IMR-90 (cell line): ENCODE data around the gene ANKFN1. TPM values are rescaled to one million over a fixed set of nuclear protein-coding genes. Genes with fewer than 3 reads are reported as not detected.

Experiments used
- ATAC-seq: fragments of 200-7000 bp; cut with Tn5 transposase; 2 replicates; pipeline ENCODE4 v1.9.1; 2020; ENCODE audit warnings: low read depth, mild to moderate bottlenecking, moderate library complexity
- BruUV-seq: library from RNA; stranded (reverse); fragments of 400-500 nt; replicated peaks from 2 replicates; lab custom pipeline; 2021; lab: Mats Ljungman, UMichigan
- CTCF ChIA-PET: fragments of 300-600 bp; formaldehyde crosslinking; extraction: SDS; loops from one replicate; lab custom pipeline; 2021; ENCODE audit warnings: antibody characterized with exemption; lab: Yijun Ruan, JAX
- POLR2A ChIA-PET: fragments of 300-600 bp; sonication (Branson Sonifier 250); formaldehyde crosslinking; loops from one replicate; lab custom pipeline; 2022; ENCODE audit warnings: antibody characterized with exemption; ENCODE audit not compliant: unreplicated experiment; lab: Charles Lee
- DNase-seq: peaks from one replicate; pipeline ENCODE4 v3.0.0; 2013
- H2AFZ ChIP-seq: replicated peaks from 2 replicates; pipeline ENCODE3; 2013; ENCODE audit warnings: low read length, mild to moderate bottlenecking; ENCODE audit not compliant: poor library complexity
- H2AK5ac ChIP-seq: 2 replicates; pipeline ENCODE4 v1.6.1; 2013; ENCODE audit warnings: low read depth, low read length, inconsistent platforms
- H2AK9ac ChIP-seq: replicated peaks from 2 replicates; pipeline ENCODE3; 2013; ENCODE audit warnings: mild to moderate bottlenecking, low read depth, low read length, moderate library complexity; ENCODE audit not compliant: poor library complexity
- H2BK120ac ChIP-seq: 2 replicates; pipeline ENCODE4 v1.6.1; 2013; ENCODE audit warnings: low read depth, low read length, inconsistent platforms
- H2BK15ac ChIP-seq: 3 replicates; pipeline ENCODE4 v1.6.1; 2013; ENCODE audit warnings: low read depth, low read length, inconsistent platforms
- H2BK20ac ChIP-seq: 2 replicates; pipeline ENCODE4 v1.6.1; 2013; ENCODE audit warnings: low read depth, mild to moderate bottlenecking, inconsistent platforms, low read length, moderate library complexity
- H2BK5ac ChIP-seq: 2 replicates; pipeline ENCODE4 v1.6.1; 2013; ENCODE audit warnings: mild to moderate bottlenecking, low read depth, low read length, inconsistent platforms; ENCODE audit not compliant: poor library complexity, severe bottlenecking
- H3K14ac ChIP-seq: replicated peaks from 2 replicates; pipeline ENCODE4 v1.6.1; 2013; ENCODE audit warnings: low read depth, low read length, inconsistent platforms
- H3K18ac ChIP-seq: 2 replicates; pipeline ENCODE4 v1.6.1; 2013; ENCODE audit warnings: low read depth, low read length, control low read depth
- H3K23ac ChIP-seq: 2 replicates; pipeline ENCODE4 v1.6.1; 2013; ENCODE audit warnings: low read depth, low read length, inconsistent platforms
- H3K27ac ChIP-seq: 2 replicates; pipeline ENCODE4 v1.5.1; 2013; ENCODE audit warnings: mild to moderate bottlenecking, control low read depth, low read length; ENCODE audit not compliant: insufficient read depth
- H3K27me3 ChIP-seq: 2 replicates; pipeline ENCODE4 v1.6.1; 2013; ENCODE audit warnings: low read length; ENCODE audit not compliant: control insufficient read depth, insufficient read depth
- H3K36me3 ChIP-seq: 2 replicates; pipeline ENCODE4 v1.6.1; 2013; ENCODE audit warnings: low read length, mixed read lengths; ENCODE audit not compliant: control insufficient read depth, insufficient read depth
- H3K4ac ChIP-seq: 2 replicates; pipeline ENCODE4 v1.6.1; 2013; ENCODE audit warnings: low read depth, low read length, inconsistent platforms
- H3K4me1 ChIP-seq: 2 replicates; pipeline ENCODE4 v1.6.1; 2013; ENCODE audit warnings: low read length, mixed read lengths; ENCODE audit not compliant: control insufficient read depth, insufficient read depth
- H3K4me2 ChIP-seq: 2 replicates; pipeline ENCODE4 v1.6.1; 2013; ENCODE audit warnings: low read depth, mild to moderate bottlenecking, control low read depth, low read length, moderate library complexity
- H3K4me3 ChIP-seq: 2 replicates; pipeline ENCODE4 v1.5.1; 2013; ENCODE audit warnings: low read depth, mild to moderate bottlenecking, control low read depth, low read length, moderate library complexity; ENCODE audit not compliant: insufficient read depth
- H3K56ac ChIP-seq: 2 replicates; pipeline ENCODE4 v1.6.1; 2013; ENCODE audit warnings: low read length, inconsistent platforms; ENCODE audit not compliant: insufficient read depth; ENCODE audit errors: extremely low read depth
- H3K79me1 ChIP-seq, 2 experiments: 2 replicates each; pipeline ENCODE4 v1.6.1; 2013; ENCODE audit warnings: low read length in 2 of 2, inconsistent platforms in 1 of 2, low read depth in 1 of 2
- H3K9ac ChIP-seq: 2 replicates; pipeline ENCODE4 v1.6.1; 2013; ENCODE audit warnings: low read depth, low read length, control low read depth
- H3K9me1 ChIP-seq: 2 replicates; pipeline ENCODE4 v1.6.1; 2013; ENCODE audit warnings: low read length, inconsistent platforms; ENCODE audit not compliant: insufficient read depth
- H3K9me3 ChIP-seq: 2 replicates; pipeline ENCODE4 v1.6.1; 2013; ENCODE audit warnings: low read length; ENCODE audit not compliant: control insufficient read depth, insufficient read depth
- H4K20me1 ChIP-seq: 2 replicates; pipeline ENCODE4 v1.6.1; 2013; ENCODE audit warnings: low read length, inconsistent platforms; ENCODE audit not compliant: insufficient read depth
- H4K5ac ChIP-seq: 2 replicates; pipeline ENCODE4 v1.6.1; 2013; ENCODE audit warnings: mild to moderate bottlenecking, low read depth, low read length, control low read depth
- H4K8ac ChIP-seq, 2 experiments: 2 replicates each; pipeline ENCODE4 v1.6.1; 2013; ENCODE audit warnings: low read depth in 2 of 2, low read length in 2 of 2, control low read depth in 1 of 2, inconsistent platforms in 1 of 2
- H4K91ac ChIP-seq: 2 replicates; pipeline ENCODE4 v1.6.1; 2013; ENCODE audit warnings: low read depth, low read length, inconsistent platforms; ENCODE audit not compliant: insufficient read depth
- BHLHE40 ChIP-seq: fragments of 150-350 bp; IDR thresholded peaks from 2 replicates; pipeline ENCODE4 v1.6.1; 2016; ENCODE audit warnings: mild to moderate bottlenecking, low read depth, low read length
- CEBPB ChIP-seq: IDR thresholded peaks from 2 replicates; pipeline ENCODE4 v1.6.1; 2012; ENCODE audit warnings: low read depth, low read length, improper control_type of control experiment
- CHD1 ChIP-seq: IDR thresholded peaks from 2 replicates; pipeline ENCODE4 v1.6.1; 2012; ENCODE audit warnings: low read depth, low read length, improper control_type of control experiment
- CTCF ChIP-seq: conservative IDR thresholded peaks from 2 replicates; pipeline ENCODE4 v1.5.1; 2012; ENCODE audit warnings: mild to moderate bottlenecking, low read depth, low read length, improper control_type of control experiment
- FOS ChIP-seq: fragments of 150-350 bp; IDR thresholded peaks from 2 replicates; pipeline ENCODE4 v1.6.1; 2016; ENCODE audit warnings: low read depth, low read length
- MAFK ChIP-seq: IDR thresholded peaks from 2 replicates; pipeline ENCODE4 v1.6.1; 2012; ENCODE audit warnings: low read depth, low read length, improper control_type of control experiment
- MAZ ChIP-seq: IDR thresholded peaks from 2 replicates; pipeline ENCODE4 v1.6.1; 2012; ENCODE audit warnings: low read depth, mild to moderate bottlenecking, low read length, improper control_type of control experiment, moderate library complexity, borderline replicate concordance
- MXI1 ChIP-seq: IDR thresholded peaks from 2 replicates; pipeline ENCODE4 v1.6.1; 2012; ENCODE audit warnings: low read depth, mild to moderate bottlenecking, low read length, moderate library complexity, borderline replicate concordance
- NFE2L2 ChIP-seq: fragments of 150-350 bp; IDR thresholded peaks from 2 replicates; pipeline ENCODE4 v1.6.1; 2016; ENCODE audit warnings: low read depth, mild to moderate bottlenecking, low read length
- POLR2A ChIP-seq: IDR thresholded peaks from 2 replicates; pipeline ENCODE4 v1.6.1; 2012; ENCODE audit warnings: mild to moderate bottlenecking, low read depth, low read length
- RAD21 ChIP-seq: IDR thresholded peaks from 2 replicates; pipeline ENCODE4 v1.6.1; 2012; ENCODE audit warnings: low read length, improper control_type of control experiment
- RCOR1 ChIP-seq: IDR thresholded peaks from 2 replicates; pipeline ENCODE4 v1.6.1; 2012; ENCODE audit warnings: mild to moderate bottlenecking, low read length, improper control_type of control experiment; ENCODE audit not compliant: insufficient replicate concordance
- RFX5 ChIP-seq: IDR thresholded peaks from 2 replicates; pipeline ENCODE4 v1.8.0; 2012; ENCODE audit warnings: low read depth, mild to moderate bottlenecking, low read length, moderate library complexity
- SMC3 ChIP-seq: fragments of 150-350 bp; IDR thresholded peaks from 2 replicates; pipeline ENCODE4 v1.6.1; 2016; ENCODE audit warnings: low read depth, mild to moderate bottlenecking, antibody characterized with exemption, low read length, moderate library complexity
- WGBS, 2 experiments: methylation state at CpG; one replicate each; pipeline versions ENCODE4 v1.1.5 to v1.1.7; 2013; ENCODE audit warnings: missing lambda C conversion rate in 2 of 2; ENCODE audit not compliant: insufficient read length in 1 of 2; ENCODE audit errors: extremely low coverage in 2 of 2; 5-methylcytosine and 5-hydroxymethylcytosine counted together
- dilution Hi-C: fragments of 300-500 bp; cut with HindIII; formaldehyde crosslinking; loops from one replicate; pipeline ENCODE4 v1.14.3; 2018; ENCODE audit warnings: low sequenced_read_pairs; ENCODE audit not compliant: unreplicated experiment
- in situ Hi-C: fragments of 300-500 bp; cut with MboI; formaldehyde crosslinking; loops from 3 replicates; pipeline ENCODE4 v1.14.3; 2019; ENCODE audit warnings: low sequenced_read_pairs, inconsistent platforms, mixed read lengths
- intact Hi-C: fragments of 100-400 bp; cut with micrococcal nuclease; formaldehyde crosslinking; loops from 2 replicates; pipeline ENCODE4 v1.10.0; 2022
- polyA plus RNA-seq, 3 experiments: library from polyadenylated mRNA; depleted of rRNA; stranded (reverse); fragments of >200 nt; gene quantifications; 2 replicates each; pipeline ENCODE4 v1.2.3, GENCODE V29; 2012; ENCODE audit warnings: low replicate concordance in 1 of 3
- total RNA-seq: library from RNA; depleted of rRNA; stranded (reverse); fragments of >200 nt; gene quantifications from 2 replicates; pipeline ENCODE4 v1.2.3, GENCODE V29; 2012
- TF ChIP-seq, protein P1 (sequence below): fragments of 150-350 bp; IDR thresholded peaks from 2 replicates; pipeline ENCODE4 v1.6.1; 2017; ENCODE audit warnings: mild to moderate bottlenecking, antibody characterized with exemption, low read length, low read depth
- TF ChIP-seq, protein P2 (sequence below): fragments of 150-350 bp; IDR thresholded peaks from 2 replicates; pipeline ENCODE4 v1.6.1; 2016; ENCODE audit warnings: low read depth, mild to moderate bottlenecking, low read length, moderate library complexity, borderline replicate concordance

Gene ANKFN1
- total and polyA plus RNA-seq, 2 of the 4 experiments (the other 2 are of a cell fraction): not detected

DNA sequence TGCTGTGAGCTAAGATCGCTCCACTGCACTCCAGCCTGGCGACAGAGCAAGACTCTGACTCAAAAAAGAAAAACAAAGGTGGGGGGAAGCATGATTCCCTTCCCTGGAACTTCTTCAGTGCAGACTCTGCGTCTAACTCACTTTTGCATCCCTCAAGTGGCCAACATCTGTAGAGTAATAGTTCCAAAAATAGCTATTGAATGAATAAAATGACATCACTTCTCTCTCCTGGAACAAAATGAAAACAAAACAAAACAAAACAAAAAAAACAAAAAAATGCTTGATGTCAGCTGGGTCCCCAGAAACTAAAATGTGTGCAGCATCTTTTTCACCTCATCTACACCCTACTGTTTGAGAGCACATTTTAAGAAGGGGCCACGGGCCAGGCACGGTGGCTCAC lies 242.5 kb downstream of the ANKFN1 start:
- no peak for TF ChIP-seq CHD1
- TF ChIP-seq BHLHE40: no peak
- TF ChIP-seq POLR2A: no peak
- no peak for TF ChIP-seq FOS
- TF ChIP-seq RAD21: no peak
- TF ChIP-seq MAZ: no peak
- TF ChIP-seq NFE2L2: no peak
- no peak for TF ChIP-seq MXI1
- TF ChIP-seq, protein P1, sequence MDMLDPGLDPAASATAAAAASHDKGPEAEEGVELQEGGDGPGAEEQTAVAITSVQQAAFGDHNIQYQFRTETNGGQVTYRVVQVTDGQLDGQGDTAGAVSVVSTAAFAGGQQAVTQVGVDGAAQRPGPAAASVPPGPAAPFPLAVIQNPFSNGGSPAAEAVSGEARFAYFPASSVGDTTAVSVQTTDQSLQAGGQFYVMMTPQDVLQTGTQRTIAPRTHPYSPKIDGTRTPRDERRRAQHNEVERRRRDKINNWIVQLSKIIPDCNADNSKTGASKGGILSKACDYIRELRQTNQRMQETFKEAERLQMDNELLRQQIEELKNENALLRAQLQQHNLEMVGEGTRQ: no peak
- no peak for TF ChIP-seq CTCF
- TF ChIP-seq SMC3: no peak
- no peak for TF ChIP-seq RCOR1
- TF ChIP-seq MAFK: no peak
- TF ChIP-seq RFX5: no peak
- TF ChIP-seq, protein P2, sequence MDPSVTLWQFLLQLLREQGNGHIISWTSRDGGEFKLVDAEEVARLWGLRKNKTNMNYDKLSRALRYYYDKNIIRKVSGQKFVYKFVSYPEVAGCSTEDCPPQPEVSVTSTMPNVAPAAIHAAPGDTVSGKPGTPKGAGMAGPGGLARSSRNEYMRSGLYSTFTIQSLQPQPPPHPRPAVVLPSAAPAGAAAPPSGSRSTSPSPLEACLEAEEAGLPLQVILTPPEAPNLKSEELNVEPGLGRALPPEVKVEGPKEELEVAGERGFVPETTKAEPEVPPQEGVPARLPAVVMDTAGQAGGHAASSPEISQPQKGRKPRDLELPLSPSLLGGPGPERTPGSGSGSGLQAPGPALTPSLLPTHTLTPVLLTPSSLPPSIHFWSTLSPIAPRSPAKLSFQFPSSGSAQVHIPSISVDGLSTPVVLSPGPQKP: no peak
- TF ChIP-seq CEBPB: no peak
- no peak for ATAC-seq
- BruUV-seq: no TSS peak

More for the DNA sequence above, 242.5 kb downstream of the ANKFN1 start:
- Histone ChIP-seq H2BK15ac (no peak overlapping the region), H3K9ac (no peak overlapping the region), H2AK9ac (no peak overlapping the region), H2AFZ (no peak overlapping the region), H3K18ac (no peak overlapping the region), H3K9me3 (no peaks in the 10 kb centered on the region), H2AK5ac (no peak overlapping the region), H3K4ac (no peak overlapping the region), H2BK120ac (no peak overlapping the region), H3K56ac (no peak overlapping the region), H3K36me3 (no peaks in the 10 kb centered on the region), H3K4me2 (no peak overlapping the region), H3K27ac (no peak overlapping the region), H2BK5ac (no peak overlapping the region), H4K91ac (no peak overlapping the region), H4K8ac (no peak overlapping the region), H3K9me1 (no peaks in the 10 kb centered on the region), H3K4me3 (no peak overlapping the region), H3K14ac (no peak overlapping the region), H2BK20ac (no peak overlapping the region), H4K20me1 (no peaks in the 10 kb centered on the region), H3K27me3 (no peaks in the 10 kb centered on the region), H3K79me1 (no peaks in the 10 kb centered on the region), H4K5ac (no peak overlapping the region), H3K4me1 (no peaks in the 10 kb centered on the region), H3K23ac (no peak overlapping the region)
- no peak for DNase-seq
- 40% methylated on average over 1 of the region's 5 CpGs; no CpG with 5 or more reads in 1 of the 2 experiments for WGBS, 2 experiments
- dilution Hi-C loops (no loop called here), in situ Hi-C loops (no loop called here), intact Hi-C loops (no loop called here)
- POLR2A ChIA-PET: interaction anchor here (0.7 kb wide), 1 partner anchor 518 kb away, joined by 5 read pairs; the partner anchor contains the start of gene TRIM25
- CTCF ChIA-PET: interaction anchor here (0.9 kb wide), 1 partner anchor 12 kb away, joined by 5 read pairs; no protein-coding TSS in a partner anchor
